ENCODE data around the gene SUMO4.

The SUMO4 gene

GRCh38 chr6:149389509-149390297, 10.4 kb upstream of the SUMO4 start:
- no peak for DNase-seq (ENCODE audit: low read depth in 2 of 2)

DNA sequence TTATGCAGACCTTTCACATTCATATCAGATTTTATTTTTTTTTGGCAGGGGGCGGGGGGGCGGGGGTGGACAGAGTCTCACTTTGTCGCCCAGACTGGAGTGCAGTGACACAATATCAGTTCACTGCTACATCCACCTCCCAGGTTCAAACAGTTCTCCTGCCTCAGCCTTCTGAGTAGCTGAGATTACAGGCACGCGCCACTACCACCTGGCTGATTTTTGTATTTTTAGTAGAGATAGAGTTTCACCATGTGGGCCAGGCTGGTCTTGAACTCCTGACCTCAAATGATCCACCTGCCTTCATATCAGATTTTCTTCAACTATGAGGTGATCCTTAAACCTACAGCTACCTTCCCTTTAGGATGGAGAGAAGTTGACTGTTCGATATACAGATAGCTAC, 8.0 kb upstream of the SUMO4 start:
- no peak for DNase-seq (ENCODE audit: low read depth in 2 of 2)

- DNase-seq (ENCODE audit: low read depth in 2 of 2) = no peak
Observed at GRCh38 chr6:149392535-149392934, 7.5 kb upstream of the SUMO4 start.

DNA sequence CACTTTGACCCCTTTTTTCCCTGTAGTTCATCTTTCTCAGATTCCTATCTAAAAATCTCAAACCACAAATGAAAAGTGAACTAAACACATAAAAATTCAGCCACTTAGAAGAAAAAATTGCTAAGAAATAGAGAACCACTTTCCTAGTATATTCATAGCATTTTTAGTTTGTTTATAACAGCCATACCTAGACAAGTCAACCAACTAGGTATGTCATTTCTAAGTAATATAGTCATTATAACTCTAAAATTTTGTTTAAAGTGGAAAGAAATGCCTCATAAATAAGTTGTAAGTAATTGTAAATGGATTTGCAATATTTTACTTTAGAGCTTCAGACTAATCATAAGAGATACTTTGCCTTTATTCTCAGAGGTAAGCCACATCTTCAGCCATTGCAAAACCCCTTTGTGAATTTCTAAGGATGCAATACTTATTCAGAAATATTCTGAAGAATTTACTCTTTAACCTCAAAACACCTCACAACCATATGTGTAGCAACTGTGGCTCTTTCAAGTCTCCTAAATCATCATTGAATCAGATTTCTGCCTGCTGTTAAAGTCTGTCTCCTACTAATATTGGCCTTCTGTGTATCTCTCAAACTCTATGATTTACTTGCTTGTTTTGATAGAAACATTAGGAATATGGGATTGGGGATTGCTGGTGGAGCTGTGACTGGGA, 6.9 kb upstream of the SUMO4 start:
- DNase-seq (ENCODE audit: low read depth in 2 of 2) = no peak

DNA sequence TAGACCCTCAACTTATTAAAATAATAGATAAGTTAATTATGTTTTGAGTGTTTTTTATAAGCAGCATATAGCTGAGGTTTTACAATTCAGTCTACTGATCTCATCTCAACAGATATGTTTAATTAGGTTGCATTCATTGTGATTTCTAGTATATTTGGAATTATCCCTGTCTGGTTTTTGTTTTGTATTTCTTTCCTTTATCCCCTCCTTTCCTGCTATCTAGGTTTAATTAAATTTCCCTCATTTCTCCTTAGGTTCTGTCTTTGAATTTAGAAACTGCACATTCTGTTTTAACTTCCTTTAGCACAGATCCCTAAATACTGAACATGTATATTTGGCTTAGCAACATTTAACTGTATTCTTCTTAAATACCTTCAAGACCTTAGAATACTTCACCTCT, 4.9 kb upstream of the SUMO4 start:
- DNase-seq (ENCODE audit: low read depth in 2 of 2) = no peak

- DNase-seq (ENCODE audit: low read depth in 2 of 2) = no peak
Observed at GRCh38 chr6:149397384-149397783, 2.7 kb upstream of the SUMO4 start.

GRCh38 chr6:149403534-149403933, 3.5 kb downstream of the SUMO4 start:
- no peak for DNase-seq (ENCODE audit: low read depth in 2 of 2)

- no peak for DNase-seq (ENCODE audit: low read depth in 2 of 2)
Observed at GRCh38 chr6:149405823-149406765, 6.0 kb downstream of the SUMO4 start.

DNA sequence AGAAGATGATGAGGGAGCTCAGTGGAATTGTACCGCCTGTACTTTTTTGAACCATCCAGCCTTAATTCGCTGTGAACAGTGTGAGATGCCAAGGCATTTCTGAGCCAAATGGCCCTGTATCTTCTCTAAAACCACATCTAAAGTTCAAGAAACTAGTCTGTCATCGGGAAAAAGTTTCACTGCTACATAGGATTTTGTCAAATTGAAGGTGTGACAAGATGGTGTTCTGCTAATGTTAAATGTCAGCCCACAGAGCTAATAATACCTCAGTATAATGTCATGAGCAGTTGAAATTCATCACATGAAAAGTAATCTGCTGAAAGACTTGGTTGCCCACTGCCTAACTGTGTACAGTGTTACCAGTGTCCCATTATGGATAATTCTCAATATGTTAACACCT, 9.6 kb downstream of the SUMO4 start:
- DNase-seq (ENCODE audit: low read depth in 2 of 2) = no peak

- no peak for DNase-seq (ENCODE audit: low read depth in 2 of 2)
Observed at GRCh38 chr6:149410557-149410956, 10.5 kb downstream of the SUMO4 start.

DNA sequence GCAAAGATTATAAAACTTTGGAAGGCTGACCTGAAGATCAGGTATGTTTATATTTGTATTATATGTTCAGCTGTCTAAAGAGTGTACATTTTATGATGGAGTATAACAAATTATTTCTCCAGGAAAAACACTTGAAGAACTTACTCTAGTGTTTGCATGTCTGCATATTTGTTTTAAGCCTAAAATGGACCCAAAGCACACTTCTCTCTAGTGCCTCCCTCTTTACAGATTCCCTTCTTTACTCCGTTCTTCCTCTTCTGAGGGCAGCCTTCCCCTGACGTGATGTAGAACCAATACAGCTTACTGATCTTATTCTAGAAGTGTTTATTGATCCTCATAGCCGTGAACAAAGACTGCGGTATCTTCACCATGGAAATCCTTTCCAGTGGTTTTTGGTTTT, 13.9 kb downstream of the SUMO4 start:
- DNase-seq (ENCODE audit: low read depth in 2 of 2) = no peak

DNA sequence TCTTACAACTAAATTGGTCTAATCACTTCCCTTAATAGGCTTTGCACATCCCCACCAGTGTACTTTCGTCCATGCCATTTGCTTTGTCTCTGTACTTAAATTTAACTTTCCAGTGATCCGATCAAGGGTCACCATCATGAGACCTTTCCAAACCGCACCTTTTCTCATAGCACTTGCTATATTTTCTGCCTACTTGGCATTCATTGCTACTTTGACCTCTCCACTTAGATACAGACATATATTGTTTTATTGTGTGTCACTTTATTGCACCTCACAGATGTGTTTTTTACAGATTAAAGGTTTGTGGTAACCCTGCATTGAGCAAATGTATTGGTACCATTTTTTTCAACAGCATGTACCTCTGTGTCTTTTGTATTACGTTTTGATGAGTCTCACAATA, 14.8 kb downstream of the SUMO4 start:
- no peak for DNase-seq (ENCODE audit: low read depth in 2 of 2)

DNA sequence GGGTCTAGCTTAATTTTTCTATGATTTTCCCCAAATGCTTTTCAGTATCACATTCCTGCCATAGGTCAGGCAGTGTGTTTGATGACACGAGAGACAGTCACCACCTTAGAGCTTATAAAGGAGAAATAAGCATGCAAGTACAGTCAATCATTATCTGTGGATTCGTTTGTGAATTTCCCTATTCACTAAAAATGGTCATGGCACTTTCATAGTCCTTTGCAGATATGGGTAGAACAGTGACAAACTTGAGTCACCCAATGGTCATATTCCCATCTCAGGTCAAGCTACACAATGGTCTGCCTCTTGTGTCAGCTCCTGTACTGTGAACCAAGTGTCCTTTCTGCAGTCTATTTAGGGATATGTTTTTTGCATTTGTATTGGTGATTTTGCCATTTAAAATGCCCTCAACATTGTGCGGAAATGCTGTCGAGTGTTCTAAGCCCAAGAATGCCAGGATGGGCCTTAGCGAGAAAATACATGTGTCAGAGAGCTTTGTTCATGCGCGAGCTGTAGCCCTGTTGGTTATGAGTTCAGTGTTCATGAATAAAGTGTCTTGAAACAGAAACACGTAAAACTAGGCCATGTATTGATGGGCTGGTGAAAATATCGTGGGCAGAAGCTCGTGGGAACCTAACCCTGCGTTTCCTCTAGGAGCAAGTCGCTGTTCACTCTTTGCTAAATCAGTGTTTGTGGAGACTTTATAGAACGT, 19.8 kb downstream of the SUMO4 start:
- DNase-seq (ENCODE audit: low read depth in 2 of 2) = no peak

DNA sequence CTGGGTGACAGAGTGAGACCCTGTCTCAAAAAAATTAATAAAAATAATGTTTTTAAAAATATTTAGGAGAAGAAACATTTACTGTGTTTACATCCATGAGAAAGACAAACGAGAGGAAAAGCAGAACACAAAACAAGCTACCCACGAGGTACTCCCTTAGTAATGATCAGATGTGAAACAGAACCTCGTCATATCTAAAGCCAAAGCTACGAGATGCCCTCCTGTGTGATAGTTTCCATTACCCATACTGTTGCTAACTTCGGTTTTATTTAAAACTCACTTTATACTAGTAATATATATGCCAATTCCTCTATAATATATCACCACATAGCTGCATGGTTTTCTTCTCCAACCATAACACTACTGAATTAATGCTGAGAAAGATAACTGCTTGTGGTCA, 21.1 kb downstream of the SUMO4 start:
- no peak for DNase-seq (ENCODE audit: low read depth in 2 of 2)

GRCh38 chr6:149422581-149422980, 22.5 kb downstream of the SUMO4 start:
- no peak for DNase-seq (ENCODE audit: low read depth in 2 of 2)

GRCh38 chr6:149423964-149424440, 23.9 kb downstream of the SUMO4 start:
- no peak for DNase-seq (ENCODE audit: low read depth in 2 of 2)

DNA sequence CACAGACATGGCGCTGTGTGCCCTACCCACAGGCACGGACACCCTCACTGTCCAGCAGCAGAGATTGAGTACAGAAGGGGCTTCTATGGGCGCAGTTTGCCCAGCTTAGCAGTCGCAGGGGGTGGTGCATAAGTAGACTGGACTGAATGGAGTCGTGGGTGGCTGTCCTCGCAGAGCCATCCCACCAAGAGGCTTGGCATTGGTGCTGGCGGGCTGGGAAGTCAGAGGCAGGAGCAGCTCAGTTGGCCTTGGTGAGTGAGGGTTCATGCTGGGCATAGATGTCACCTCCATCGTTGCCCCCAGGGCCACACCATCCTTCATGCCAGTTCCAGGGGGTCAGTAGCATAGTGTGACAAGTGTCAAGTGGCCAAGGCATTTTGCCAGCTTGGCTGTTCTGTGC, 25.2 kb downstream of the SUMO4 start:
- DNase-seq (ENCODE audit: low read depth in 2 of 2) = no peak

GRCh38 chr6:149425754-149426153, 25.7 kb downstream of the SUMO4 start:
- no peak for DNase-seq (ENCODE audit: low read depth in 2 of 2)

GRCh38 chr6:149428606-149429005, 28.5 kb downstream of the SUMO4 start:
- DNase-seq (ENCODE audit: low read depth in 2 of 2) = no peak

DNA sequence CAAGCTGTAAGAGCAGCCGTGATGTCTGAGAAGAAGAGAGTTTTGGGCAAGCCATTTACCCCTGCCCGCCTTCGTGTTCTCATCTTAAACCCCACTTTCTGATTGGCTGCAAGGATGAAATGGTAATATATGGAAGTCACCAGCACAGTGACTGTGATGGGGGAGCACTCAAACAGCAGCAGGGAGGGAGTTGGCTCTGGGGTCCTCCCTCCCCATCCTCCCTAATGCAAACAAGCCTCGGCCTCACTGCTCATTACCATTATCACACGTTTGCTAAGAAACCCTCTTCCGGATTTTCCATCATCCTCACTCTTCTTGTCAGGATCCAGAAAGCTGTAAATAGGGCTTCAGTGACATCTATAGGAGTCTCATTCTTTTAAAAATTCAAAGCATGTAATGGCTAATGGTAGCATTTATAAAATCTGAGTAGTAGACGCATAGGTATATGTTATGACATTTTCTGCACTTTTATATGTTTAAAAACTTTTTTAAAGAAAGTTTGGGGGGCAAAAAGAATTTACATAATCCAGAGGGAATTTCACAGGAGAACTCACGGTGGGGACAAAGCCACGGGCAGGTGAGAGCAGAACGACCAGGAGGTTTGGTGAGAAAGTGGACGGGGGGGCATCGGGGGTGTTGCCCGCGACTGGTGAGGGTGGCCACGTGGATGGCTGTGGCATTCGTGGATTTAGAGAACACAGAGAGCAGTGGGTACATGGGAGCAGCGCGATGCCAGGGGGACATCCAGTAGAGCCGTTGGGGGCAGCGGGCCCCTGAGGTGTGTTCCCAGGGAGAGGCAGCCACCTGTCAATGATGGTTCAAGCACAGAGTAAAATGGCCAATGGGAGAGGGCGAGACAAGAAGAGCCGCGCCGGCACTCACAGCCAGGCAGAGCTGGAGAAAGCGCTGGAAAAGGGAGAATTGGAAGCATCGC, 29.6 kb downstream of the SUMO4 start:
- DNase-seq (ENCODE audit: low read depth in 2 of 2) = no peak
